ENCODE results near the gene NEK3.
"Not testable (repeated sequence)": the region's sequence is repeated elsewhere in the genome, so short reads cannot be mapped to it uniquely, and the experiment has no call there.

Gene NEK3

GRCh38 chr13:52169839-52170238 is 10.4 kb upstream of the NEK3 start:
- DNase-seq, result no peak

- DNase-seq, result no peak
Observed at GRCh38 chr13:52165411-52165810, 6.0 kb upstream of the NEK3 start.

- DNase-seq, result no peak
Observed at GRCh38 chr13:52164989-52165388, 5.6 kb upstream of the NEK3 start.

GRCh38 chr13:52163878-52164277 is 4.5 kb upstream of the NEK3 start:
- DNase-seq, result not testable (repeated sequence)

GRCh38 chr13:52162279-52163101 is 3.1 kb upstream of the NEK3 start:
- DNase-seq, result no peak

- no peak for DNase-seq
Observed at GRCh38 chr13:52161181-52161646, 1.8 kb upstream of the NEK3 start.

GRCh38 chr13:52160506-52160905 is 1.1 kb upstream of the NEK3 start:
- no peak for DNase-seq

- DNase-seq, result no peak
Observed at GRCh38 chr13:52160053-52160452, 656 bp upstream of the NEK3 start.

- no peak for DNase-seq
Observed at GRCh38 chr13:52158629-52159158, 703 bp downstream of the NEK3 start.

GRCh38 chr13:52156724-52157261 is 2.6 kb downstream of the NEK3 start:
- no peak for DNase-seq

- DNase-seq, result no peak
Observed at GRCh38 chr13:52155177-52155576, 4.2 kb downstream of the NEK3 start.

GRCh38 chr13:52147225-52147624 is 12.2 kb downstream of the NEK3 start:
- DNase-seq, result no peak

GRCh38 chr13:52141299-52141698 is 18.1 kb downstream of the NEK3 start:
- DNase-seq, result no peak

GRCh38 chr13:52137489-52137888 is 21.9 kb downstream of the NEK3 start:
- no peak for DNase-seq

- DNase-seq, result no peak
Observed at GRCh38 chr13:52136763-52137162, 22.6 kb downstream of the NEK3 start.

- no peak for DNase-seq
Observed at GRCh38 chr13:52130641-52131040, 28.8 kb downstream of the NEK3 start.

- DNase-seq, result peak; percentile 51
Observed at GRCh38 chr13:52128714-52129700, 30.4 kb downstream of the NEK3 start, which contains the start of gene NEK5. NEK5 (minus strand) TSS chr13:52129073; CDS start chr13:52127482, 1,591 bp downstream.

- peak; percentile 57 for DNase-seq
Observed at GRCh38 chr13:52127783-52128702, 31.4 kb downstream of the NEK3 start.

- DNase-seq, result no peak
Observed at GRCh38 chr13:52127378-52127777, 32.0 kb downstream of the NEK3 start.

GRCh38 chr13:52125547-52125946 is 33.9 kb downstream of the NEK3 start:
- no peak for DNase-seq

- no peak for DNase-seq
Observed at GRCh38 chr13:52118595-52118994, 40.8 kb downstream of the NEK3 start.

GRCh38 chr13:52118095-52118494 is 41.3 kb downstream of the NEK3 start:
- no peak for DNase-seq

Data from COR-L47 (cell line).